DND-41 (cell line): ENCODE results near the gene SLAIN1.

Source experiments
- ATAC-seq: fragments of 200-7000 bp; cut with Tn5 transposase; 3 replicates; pipeline ENCODE4 v1.9.1; 2021; ENCODE audit warnings: low read depth; ENCODE audit not compliant: insufficient read depth
- DNase-seq: peaks from one replicate; pipeline ENCODE4 v3.0.0-alpha.2; 2020
- H2AFZ ChIP-seq: 2 replicates; pipeline ENCODE4 v1.6.0; 2012; ENCODE audit warnings: low read depth, low read length
- H3K27ac ChIP-seq: 2 replicates; pipeline ENCODE4 v1.5.1; 2012; ENCODE audit warnings: low read length, inconsistent platforms
- H3K27me3 ChIP-seq: fragments of 200-600 bp; sonication (generic); 2 replicates; pipeline ENCODE4 v1.6.0; 2012; ENCODE audit warnings: low read length, mild to moderate bottlenecking, inconsistent platforms; ENCODE audit not compliant: insufficient read depth, poor library complexity
- H3K36me3 ChIP-seq: 2 replicates; pipeline ENCODE4 v1.5.1; 2012; ENCODE audit warnings: low read length, inconsistent platforms; ENCODE audit not compliant: insufficient read depth
- H3K4me1 ChIP-seq: 2 replicates; pipeline ENCODE4 v1.5.1; 2012; ENCODE audit warnings: mild to moderate bottlenecking, low read length; ENCODE audit not compliant: insufficient read depth
- H3K4me2 ChIP-seq: 2 replicates; pipeline ENCODE4 v1.6.0; 2012; ENCODE audit warnings: mild to moderate bottlenecking, moderate library complexity, low read length, inconsistent platforms; ENCODE audit not compliant: insufficient read depth
- H3K4me3 ChIP-seq, 2 experiments: fragments of 200-600 bp in 1 of 2; shearing (Covaris generic) in 1 of 2; 2 replicates each; pipeline ENCODE4 v1.5.1; 2012 to 2016; ENCODE audit warnings: inconsistent platforms in 2 of 2, low read length in 2 of 2, mild to moderate bottlenecking in 2 of 2, low read depth in 1 of 2, moderate library complexity in 1 of 2
- H3K79me2 ChIP-seq: 2 replicates; pipeline ENCODE4 v1.6.0; 2012; ENCODE audit warnings: low read length, inconsistent platforms; ENCODE audit not compliant: insufficient read depth
- H3K9ac ChIP-seq: 2 replicates; pipeline ENCODE4 v1.6.0; 2012; ENCODE audit warnings: low read depth, mild to moderate bottlenecking, inconsistent platforms, low read length, moderate library complexity
- H3K9me3 ChIP-seq: 2 replicates; pipeline ENCODE4 v1.5.1; 2012; ENCODE audit warnings: low read length, moderate library complexity, mild to moderate bottlenecking, inconsistent platforms; ENCODE audit not compliant: insufficient read depth, severe bottlenecking
- H4K20me1 ChIP-seq: 2 replicates; pipeline ENCODE4 v1.6.0; 2012; ENCODE audit warnings: low read length; ENCODE audit not compliant: insufficient read depth
- EZH2 ChIP-seq: IDR thresholded peaks from 3 replicates; pipeline ENCODE4 v1.6.1; 2012; ENCODE audit warnings: borderline replicate concordance, low read depth, mild to moderate bottlenecking, moderate library complexity, low read length, inconsistent platforms; ENCODE audit not compliant: severe bottlenecking
- TF ChIP-seq, protein P1 (sequence below): IDR thresholded peaks from 2 replicates; pipeline ENCODE4 v1.5.1; 2012; ENCODE audit warnings: borderline replicate concordance, low read length, moderate library complexity, mild to moderate bottlenecking; ENCODE audit not compliant: poor library complexity, severe bottlenecking; ENCODE audit errors: extremely low read depth

SLAIN1 gene

DNA sequence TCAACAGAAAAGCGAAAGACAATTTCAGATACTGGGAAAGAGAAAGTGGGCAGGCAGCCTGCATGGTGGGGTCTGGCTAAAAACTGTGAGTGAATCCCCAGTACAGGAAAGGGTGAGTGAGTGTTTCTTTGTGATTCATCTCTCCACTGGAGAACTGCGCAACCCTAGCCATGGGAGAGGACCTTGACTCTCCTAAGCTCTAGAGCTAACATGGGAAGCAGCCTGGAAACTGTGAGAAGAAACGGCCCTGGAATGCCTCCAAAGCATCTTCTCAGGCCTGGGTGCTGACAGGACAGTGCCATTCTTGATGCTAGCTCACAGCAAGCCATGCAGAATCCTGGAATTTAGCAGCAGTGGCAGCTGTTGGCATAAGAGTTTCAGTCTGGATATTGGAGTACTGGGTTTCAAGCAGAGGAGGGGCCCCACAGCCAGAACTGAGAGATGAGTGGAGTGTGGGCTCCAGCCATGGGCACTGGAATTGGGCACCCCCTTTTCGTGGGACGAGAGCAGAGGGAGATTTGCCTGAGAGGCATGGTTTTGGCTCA is 18.7 kb upstream of the SLAIN1 start:
- H3K4me2 ChIP-seq: no peak overlapping the region
- H3K79me2 ChIP-seq: no peaks in the 10 kb centered on the region
- H3K36me3 ChIP-seq: no peaks in the 10 kb centered on the region
- no peak overlapping the region for H3K27ac ChIP-seq
- no peak overlapping the region for H3K9ac ChIP-seq
- H3K4me3 ChIP-seq: no peak overlapping the region
- no peak for ATAC-seq
- no peaks in the 10 kb centered on the region for H3K27me3 ChIP-seq
- no peaks in the 10 kb centered on the region for H3K4me1 ChIP-seq
- H3K9me3 ChIP-seq: no peaks in the 10 kb centered on the region
- no peak for TF ChIP-seq EZH2
- TF ChIP-seq, protein P1, sequence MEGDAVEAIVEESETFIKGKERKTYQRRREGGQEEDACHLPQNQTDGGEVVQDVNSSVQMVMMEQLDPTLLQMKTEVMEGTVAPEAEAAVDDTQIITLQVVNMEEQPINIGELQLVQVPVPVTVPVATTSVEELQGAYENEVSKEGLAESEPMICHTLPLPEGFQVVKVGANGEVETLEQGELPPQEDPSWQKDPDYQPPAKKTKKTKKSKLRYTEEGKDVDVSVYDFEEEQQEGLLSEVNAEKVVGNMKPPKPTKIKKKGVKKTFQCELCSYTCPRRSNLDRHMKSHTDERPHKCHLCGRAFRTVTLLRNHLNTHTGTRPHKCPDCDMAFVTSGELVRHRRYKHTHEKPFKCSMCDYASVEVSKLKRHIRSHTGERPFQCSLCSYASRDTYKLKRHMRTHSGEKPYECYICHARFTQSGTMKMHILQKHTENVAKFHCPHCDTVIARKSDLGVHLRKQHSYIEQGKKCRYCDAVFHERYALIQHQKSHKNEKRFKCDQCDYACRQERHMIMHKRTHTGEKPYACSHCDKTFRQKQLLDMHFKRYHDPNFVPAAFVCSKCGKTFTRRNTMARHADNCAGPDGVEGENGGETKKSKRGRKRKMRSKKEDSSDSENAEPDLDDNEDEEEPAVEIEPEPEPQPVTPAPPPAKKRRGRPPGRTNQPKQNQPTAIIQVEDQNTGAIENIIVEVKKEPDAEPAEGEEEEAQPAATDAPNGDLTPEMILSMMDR: no peak
- H2AFZ ChIP-seq: no peak overlapping the region
- DNase-seq: no peak
- H4K20me1 ChIP-seq: no peaks in the 10 kb centered on the region

DNA sequence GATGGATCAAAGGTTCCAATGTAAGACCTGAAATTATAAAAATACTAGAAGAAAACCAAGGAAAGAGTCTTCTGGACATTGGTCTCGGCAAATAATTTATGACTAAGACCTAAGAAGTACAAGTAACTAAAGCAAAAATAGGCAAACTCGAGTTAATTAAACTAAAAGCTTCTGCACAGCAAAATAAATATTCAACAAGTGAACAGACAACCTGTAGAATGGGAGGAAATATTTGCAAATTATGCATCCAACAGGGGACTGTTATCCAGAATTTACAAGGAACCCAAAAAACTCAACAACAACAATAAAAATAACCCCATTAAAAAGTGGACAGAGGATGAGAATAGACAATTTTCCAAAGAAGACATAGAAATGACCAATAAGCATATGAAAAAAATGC is 9.7 kb upstream of the SLAIN1 start:
- Histone ChIP-seq H4K20me1 (no peaks in the 10 kb centered on the region), H3K27me3 (peaks cover 3% of the 10 kb centered on the region), H3K36me3 (no peaks in the 10 kb centered on the region), H3K4me1 (no peaks in the 10 kb centered on the region), H3K27ac (no peak overlapping the region), H3K79me2 (no peaks in the 10 kb centered on the region), H2AFZ (no peak overlapping the region), H3K9me3 (no peaks in the 10 kb centered on the region), H3K4me3 (no peak overlapping the region), H3K9ac (no peak overlapping the region), H3K4me2 (no peak overlapping the region)
- ATAC-seq: no peak
- TF ChIP-seq, protein P1: no peak
- no peak for TF ChIP-seq EZH2
- no peak for DNase-seq

DNA sequence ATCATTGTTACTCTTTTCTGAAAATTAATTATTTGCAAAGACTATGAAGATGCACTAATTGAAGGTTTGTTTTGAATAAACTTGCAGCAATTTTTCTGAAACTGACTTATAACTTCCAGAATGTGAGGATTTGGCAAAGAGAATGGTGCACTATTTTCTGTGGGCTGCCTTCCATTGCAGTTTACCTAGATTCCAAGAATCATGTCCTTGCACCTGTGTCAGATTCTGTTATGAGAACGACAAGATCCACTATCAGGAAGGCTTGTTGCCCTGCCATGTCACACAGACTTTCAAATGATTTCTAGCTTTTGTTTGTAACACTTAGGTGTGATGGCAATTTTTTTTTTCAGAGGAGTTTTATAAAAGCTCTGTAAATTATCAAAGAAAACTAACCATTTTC is 5.6 kb upstream of the SLAIN1 start:
- no peak overlapping the region for H3K4me2 ChIP-seq
- H3K4me1 ChIP-seq: peaks cover 2% of the 10 kb centered on the region; the same call in 1 of the 2 replicates
- TF ChIP-seq, protein P1: no peak
- no peak for TF ChIP-seq EZH2
- H2AFZ ChIP-seq: no peak overlapping the region
- H3K36me3 ChIP-seq: no peaks in the 10 kb centered on the region
- no peak overlapping the region for H3K4me3 ChIP-seq
- peaks cover 16% of the 10 kb centered on the region for H3K27me3 ChIP-seq
- no peak overlapping the region for H3K27ac ChIP-seq
- H3K79me2 ChIP-seq: no peaks in the 10 kb centered on the region
- no peaks in the 10 kb centered on the region for H3K9me3 ChIP-seq
- ATAC-seq (no peak), DNase-seq (no peak)
- no peak overlapping the region for H3K9ac ChIP-seq
- no peaks in the 10 kb centered on the region for H4K20me1 ChIP-seq
